ENCODE data around the gene PRPF18.

Gene PRPF18

DNA sequence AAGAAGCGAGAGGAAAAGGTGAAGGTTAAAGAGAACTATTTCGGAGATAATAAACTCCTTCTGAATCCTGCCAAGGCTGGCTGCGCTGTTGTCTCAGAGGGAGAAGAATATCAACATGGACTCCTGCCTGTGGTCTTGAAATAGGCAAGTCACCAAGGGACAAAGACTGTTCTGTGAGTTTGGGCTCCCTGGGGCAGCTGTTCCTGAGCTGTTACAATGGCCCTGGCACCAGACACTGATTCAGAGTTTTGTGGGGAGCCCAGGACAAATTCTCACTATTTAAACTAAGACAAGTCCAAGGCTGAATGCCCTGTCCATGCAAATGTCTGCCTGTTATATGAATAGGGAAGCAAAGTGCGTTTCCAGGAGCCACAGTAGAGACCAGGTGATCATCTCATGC lies 81.4 kb downstream of the PRPF18 start:
- no peak for DNase-seq (ENCODE audit: low read depth in 2 of 2)

DNA sequence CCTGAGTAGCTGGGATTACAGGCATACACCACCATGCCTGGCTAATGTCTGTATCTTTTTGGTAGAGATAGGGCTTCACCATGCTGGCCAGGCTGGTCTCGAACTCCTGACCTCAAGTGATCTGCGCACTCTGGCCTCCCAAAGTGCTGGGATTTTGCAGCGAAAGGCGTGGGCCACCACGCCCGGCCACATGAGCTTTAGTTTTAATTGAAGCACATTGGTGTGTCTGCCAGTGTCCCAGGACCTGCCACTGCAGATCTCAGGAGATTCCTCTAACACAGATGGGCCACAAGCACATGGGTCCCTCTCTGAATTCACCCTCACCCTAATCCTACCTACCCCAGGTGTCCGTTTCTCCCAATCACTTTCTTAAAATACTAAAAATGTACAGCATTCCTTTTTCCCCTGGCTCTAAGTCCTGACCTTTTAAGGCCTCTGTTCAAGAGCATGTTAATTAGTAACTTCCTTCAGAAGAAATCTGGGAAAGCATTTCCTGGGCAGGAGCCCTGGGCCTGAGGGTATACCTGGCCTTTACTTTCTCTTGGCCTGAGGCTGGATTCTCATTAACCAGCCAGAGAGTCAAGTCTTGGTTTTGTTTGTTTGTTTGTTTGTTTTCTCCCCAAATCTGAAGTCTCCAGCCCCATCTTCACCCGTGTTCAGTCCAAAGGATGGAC lies 82.6 kb downstream of the PRPF18 start:
- no peak for DNase-seq (ENCODE audit: low read depth in 2 of 2)

DNA sequence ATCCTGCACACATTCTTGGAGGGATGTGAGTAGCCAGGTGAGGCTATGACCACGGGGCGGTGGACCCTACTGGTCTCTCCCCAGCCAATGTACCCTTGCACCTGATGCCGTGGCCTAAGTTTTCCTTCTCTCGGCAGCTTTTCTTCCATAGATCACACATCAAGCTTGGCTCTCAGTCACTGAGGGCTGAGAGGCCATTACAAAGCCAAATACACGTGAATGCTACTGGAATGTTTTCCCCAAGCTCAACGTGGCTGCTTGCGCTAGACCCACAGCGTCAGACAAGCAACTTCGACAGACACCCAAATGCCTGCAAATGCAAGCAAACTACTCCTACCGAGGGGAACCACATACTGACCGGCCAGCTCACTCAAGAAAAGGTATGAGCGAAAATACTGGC lies 83.1 kb downstream of the PRPF18 start:
- DNase-seq (ENCODE audit: low read depth in 2 of 2): no peak

DNA sequence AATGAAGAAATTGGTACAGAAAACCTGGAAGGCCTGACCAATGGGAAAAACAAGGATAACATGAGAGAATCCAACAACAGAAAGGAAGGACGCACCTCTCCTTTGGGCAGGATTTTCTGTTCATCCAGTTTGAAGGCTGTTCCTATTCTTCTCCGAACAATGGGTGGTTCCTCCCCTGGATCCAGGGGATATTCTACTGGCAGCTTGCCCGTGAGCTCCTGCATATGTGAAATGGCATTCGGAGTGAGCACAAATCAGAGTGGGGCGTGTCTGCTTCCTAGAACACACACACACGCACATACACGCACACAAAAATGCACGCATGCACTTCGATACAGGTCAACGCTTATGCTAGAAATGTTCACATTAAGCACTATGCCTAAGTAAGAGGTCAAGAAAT lies 83.5 kb downstream of the PRPF18 start:
- DNase-seq (ENCODE audit: low read depth in 2 of 2): no peak

DNA sequence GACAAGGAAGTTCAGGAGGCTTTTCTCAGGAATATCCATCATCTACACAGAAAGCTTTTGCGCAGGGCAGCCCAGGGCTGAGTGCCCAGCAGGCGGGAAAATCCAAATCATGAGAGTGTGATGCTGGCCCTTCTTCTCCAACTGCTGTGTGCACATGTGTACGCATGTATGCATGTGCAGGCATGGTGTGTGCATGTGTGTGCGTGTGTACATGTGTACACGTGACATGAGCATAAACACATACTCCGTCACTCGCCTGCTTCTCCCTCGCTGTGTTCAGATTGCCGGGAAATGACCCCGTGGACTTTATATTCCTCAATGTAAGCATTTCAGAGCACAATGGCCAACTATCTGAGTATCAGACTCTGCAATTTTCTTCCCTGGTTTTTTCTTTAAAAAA lies 85.1 kb downstream of the PRPF18 start:
- DNase-seq (ENCODE audit: low read depth in 2 of 2): no peak

DNA sequence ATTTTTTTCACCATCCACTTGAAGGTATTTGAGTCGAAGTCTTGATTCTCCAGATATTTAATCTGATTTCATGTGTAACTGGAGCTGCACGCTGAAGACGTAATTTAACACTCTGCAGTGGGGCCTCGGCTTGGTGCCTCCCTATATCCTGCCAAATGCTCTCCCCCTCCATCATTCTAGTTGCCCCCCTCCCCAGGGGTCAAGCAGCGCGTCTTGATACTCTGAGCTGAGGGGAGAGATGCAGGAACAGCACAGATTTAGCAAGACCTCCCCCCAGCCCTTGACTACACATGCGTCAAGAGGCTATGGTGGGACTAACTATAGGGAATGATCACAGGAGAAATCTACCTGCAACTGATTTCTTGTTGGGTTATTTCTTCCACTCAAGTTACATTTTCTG lies 85.8 kb downstream of the PRPF18 start:
- no peak for DNase-seq (ENCODE audit: low read depth in 2 of 2)

DNA sequence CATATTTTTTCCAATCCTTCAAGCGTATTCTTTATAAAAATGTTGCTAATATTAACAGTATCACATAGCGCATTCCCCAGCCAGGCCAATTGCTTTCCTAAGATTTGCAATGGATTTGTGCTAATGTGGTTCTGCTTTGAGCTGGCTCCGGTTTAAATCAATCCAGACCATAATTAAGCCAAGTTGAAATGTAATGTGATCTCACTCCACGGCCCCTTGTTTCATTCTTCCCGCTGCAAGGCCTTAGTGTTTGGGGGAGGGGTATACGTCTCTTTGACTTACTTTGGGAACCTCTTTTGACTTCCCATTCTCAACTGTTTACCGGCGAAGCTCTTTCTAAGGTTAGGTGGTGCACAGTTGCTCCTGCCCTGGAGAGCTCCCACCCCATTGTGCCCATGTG lies 86.4 kb downstream of the PRPF18 start:
- no peak for DNase-seq (ENCODE audit: low read depth in 2 of 2)

DNA sequence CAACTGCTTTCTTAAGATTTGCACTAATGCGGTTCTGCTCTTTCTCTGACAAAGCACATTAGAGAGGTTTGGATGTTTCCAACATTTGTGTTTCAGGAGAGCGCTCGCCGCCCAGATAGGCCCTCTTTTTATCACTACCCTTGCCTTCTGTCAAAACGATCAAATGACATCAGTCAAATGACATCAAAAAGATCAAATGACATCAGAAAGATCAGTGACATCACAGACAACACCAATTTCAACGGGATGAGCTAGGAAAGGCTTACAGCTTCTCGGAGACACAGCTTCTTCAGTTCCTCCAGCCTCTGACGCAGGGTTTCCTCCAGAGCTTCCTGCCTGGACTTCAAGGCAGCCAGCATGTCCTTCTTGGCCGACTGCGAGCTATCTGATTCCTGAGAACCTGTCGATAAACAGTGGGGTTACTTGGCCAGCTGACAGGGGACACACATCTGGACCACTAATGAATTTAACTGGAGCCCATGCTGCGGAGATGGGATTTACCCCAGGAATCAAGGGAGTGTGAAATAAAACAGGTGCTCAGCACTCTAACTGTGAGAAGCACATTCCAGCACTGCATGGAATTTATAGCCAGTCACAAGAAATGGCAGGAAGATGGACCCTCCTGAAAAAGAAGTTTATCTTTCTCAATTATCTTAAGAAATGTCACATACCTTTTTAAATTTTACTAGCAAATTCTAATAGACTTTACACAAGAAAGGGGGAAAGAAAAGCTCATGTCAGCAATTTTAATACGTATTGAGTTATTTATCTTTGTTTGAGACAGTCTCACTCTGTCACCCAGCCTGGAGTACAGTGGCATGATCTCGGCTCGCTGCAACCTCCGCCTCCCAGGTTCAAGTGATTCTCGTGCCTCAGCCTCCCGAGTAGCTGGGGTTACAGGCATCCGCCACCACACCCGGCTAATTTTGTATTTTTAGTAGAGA lies 88.2 kb downstream of the PRPF18 start:
- no peak for DNase-seq (ENCODE audit: low read depth in 2 of 2)

DNA sequence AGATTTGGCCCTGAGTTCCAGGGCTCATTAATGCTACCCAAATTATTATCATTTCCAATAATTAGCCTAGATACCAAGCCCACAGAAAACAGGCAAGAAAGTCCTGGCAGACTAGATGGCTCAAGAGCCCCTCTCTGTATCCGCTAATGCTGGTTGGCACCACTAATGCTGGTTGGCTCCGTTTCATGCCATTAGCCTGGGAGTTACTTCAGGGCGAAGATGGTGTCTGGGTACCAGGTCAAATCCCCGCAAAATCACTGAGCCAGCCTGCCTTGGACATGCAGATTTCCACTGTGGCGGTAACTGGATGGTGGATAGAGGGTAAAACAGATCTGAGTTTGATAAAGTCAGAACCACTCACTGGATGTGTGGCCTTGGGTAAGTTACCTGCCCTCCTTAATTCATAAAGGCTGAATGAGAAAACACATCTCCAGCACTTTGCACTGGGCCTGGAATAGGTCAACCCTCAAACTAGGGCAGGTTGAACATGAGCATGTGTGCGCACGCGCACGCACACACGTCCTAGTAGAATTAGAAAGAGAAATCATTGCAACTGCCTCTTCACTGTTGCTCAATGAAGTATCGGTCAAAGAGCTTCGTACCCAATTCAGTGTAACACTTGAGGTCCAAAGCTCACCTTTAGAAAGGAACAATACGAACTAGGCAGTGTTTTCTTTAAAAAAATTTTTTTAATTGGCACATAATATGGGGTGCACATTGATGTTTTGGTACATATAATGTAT lies 91.5 kb downstream of the PRPF18 start:
- DNase-seq (ENCODE audit: low read depth in 2 of 2): no peak

All from stimulated activated CD8-positive, alpha-beta memory T cell treated with anti-CD3 and anti-CD28 coated beads, Interleukin-15, amount 100 ng/mL, for 48 hours (primary cell).